Osteocyte (in vitro differentiated cells): ENCODE results near the gene LCE3A. TPM values are rescaled to one million over a fixed set of nuclear protein-coding genes. Genes with fewer than 3 reads are reported as not detected.

Experiments used
- DNase-seq: peaks from one replicate; pipeline ENCODE4 v3.0.0; 2021; ENCODE audit warnings: mixed read lengths; ENCODE audit not compliant: unreplicated experiment; ENCODE audit errors: extremely low spot score
- H3K27ac Mint-ChIP-seq: one replicate; pipeline ENCODE4 v1.8.0; 2021; ENCODE audit warnings: mild to moderate bottlenecking, mixed read lengths; ENCODE audit not compliant: unreplicated experiment
- H3K27me3 Mint-ChIP-seq: one replicate; pipeline ENCODE4 v1.8.0; 2021; ENCODE audit warnings: mixed read lengths; ENCODE audit not compliant: unreplicated experiment
- H3K36me3 Mint-ChIP-seq: one replicate; pipeline ENCODE4 v1.8.0; 2021; ENCODE audit warnings: mixed read lengths; ENCODE audit not compliant: unreplicated experiment
- H3K4me1 Mint-ChIP-seq: one replicate; pipeline ENCODE4 v1.8.0; 2021; ENCODE audit warnings: mixed read lengths; ENCODE audit not compliant: unreplicated experiment
- H3K4me3 Mint-ChIP-seq: one replicate; pipeline ENCODE4 v1.8.0; 2021; ENCODE audit warnings: mild to moderate bottlenecking, moderate library complexity, mixed read lengths; ENCODE audit not compliant: unreplicated experiment
- H3K9me3 Mint-ChIP-seq: one replicate; pipeline ENCODE4 v1.8.0; 2021; ENCODE audit warnings: mixed read lengths; ENCODE audit not compliant: unreplicated experiment
- CTCF ChIP-seq: fragments of 200-600 bp; sonication (generic); IDR thresholded peaks from 2 replicates; pipeline ENCODE4 v1.5.0; 2021; ENCODE audit warnings: antibody characterized with exemption, mild to moderate bottlenecking, moderate library complexity
- total RNA-seq: library from RNA; stranded (reverse); gene quantifications from 2 replicates; pipeline ENCODE4 v1.2.1, GENCODE V29; 2021

The LCE3A gene
- total RNA-seq, 1 donor from 2014 or later, result not detected

- H3K4me1 Mint-ChIP-seq, result no peaks in the 10 kb centered on the region
- no peak within 1 kb of the TSS for H3K27ac Mint-ChIP-seq
- TF ChIP-seq CTCF, result no peak
- peaks cover 13% of the 10 kb centered on the region for H3K9me3 Mint-ChIP-seq
- no peaks in the 10 kb centered on the region for H3K27me3 Mint-ChIP-seq
- H3K36me3 Mint-ChIP-seq, result no peaks in the 10 kb centered on the region
- DNase-seq, result no peak
- no peak within 1 kb of the TSS for H3K4me3 Mint-ChIP-seq
These were observed 9.4 kb downstream of the LCE3A start, which contains the start of gene LCE3B for GRCh38 chr1:152613511-152613910. Gene LCE3B, plus strand, starts transcription at chr1:152613811. Its CDS starts 0 bp downstream, at chr1:152613811.

GRCh38 chr1:152599934-152600333 lies 23.0 kb downstream of the LCE3A start, which contains the start of gene LCE3C:
Gene LCE3C, plus strand, starts transcription at chr1:152600234. Its CDS starts 498 bp downstream, at chr1:152600732.
- no peaks in the 10 kb centered on the region for H3K36me3 Mint-ChIP-seq
- H3K27ac Mint-ChIP-seq, result no peak within 1 kb of the TSS
- H3K9me3 Mint-ChIP-seq, result peaks cover 14% of the 10 kb centered on the region
- H3K27me3 Mint-ChIP-seq, result no peaks in the 10 kb centered on the region
- no peaks in the 10 kb centered on the region for H3K4me1 Mint-ChIP-seq
- H3K4me3 Mint-ChIP-seq, result no peak within 1 kb of the TSS
- TF ChIP-seq CTCF, result no peak
- no peak for DNase-seq

- TF ChIP-seq CTCF, result no peak
- Mint-ChIP-seq H3K27ac (no peak overlapping the region), H3K9me3 (peaks cover 17% of the 10 kb centered on the region), H3K4me1 (no peaks in the 10 kb centered on the region), H3K27me3 (no peaks in the 10 kb centered on the region), H3K4me3 (no peak overlapping the region), H3K36me3 (no peaks in the 10 kb centered on the region)
- DNase-seq, result no peak
These were observed 25.9 kb downstream of the LCE3A start for GRCh38 chr1:152596986-152597385.

- Mint-ChIP-seq H3K9me3 (peaks cover 29% of the 10 kb centered on the region), H3K27me3 (no peaks in the 10 kb centered on the region)
- TF ChIP-seq CTCF, result no peak
These were observed 37.3 kb downstream of the LCE3A start for GRCh38 chr1:152585586-152585985.

GRCh38 chr1:152582647-152583046 lies 40.3 kb downstream of the LCE3A start:
- no peak for TF ChIP-seq CTCF
- H3K9me3 Mint-ChIP-seq, result peaks cover 20% of the 10 kb centered on the region
- no peaks in the 10 kb centered on the region for H3K27me3 Mint-ChIP-seq
- H3K4me1 Mint-ChIP-seq, result no peaks in the 10 kb centered on the region
- H3K4me3 Mint-ChIP-seq, result no peak overlapping the region
- no peaks in the 10 kb centered on the region for H3K36me3 Mint-ChIP-seq
- DNase-seq, result no peak
- H3K27ac Mint-ChIP-seq, result no peak overlapping the region

More at GRCh38 chr1:152585586-152585985, 37.3 kb downstream of the LCE3A start:
- Mint-ChIP-seq H3K4me1 (no peaks in the 10 kb centered on the region), H3K27ac (no peak overlapping the region), H3K4me3 (no peak overlapping the region), H3K36me3 (no peaks in the 10 kb centered on the region)
- DNase-seq, result no peak
